HG03378 (cell line): ENCODE measurements around the gene DPP6.
"Not testable (repeated sequence)": the region's sequence is repeated elsewhere in the genome, so short reads cannot be mapped to it uniquely, and the experiment has no call there.

ENCODE experiments used
- ATAC-seq: cut with Tn5 transposase; IDR thresholded peaks from one replicate; pipeline ENCODE4 v1.9.1; 2021; ENCODE audit warnings: mild to moderate bottlenecking, moderate library complexity; ENCODE audit not compliant: unreplicated experiment

The DPP6 gene

DNA sequence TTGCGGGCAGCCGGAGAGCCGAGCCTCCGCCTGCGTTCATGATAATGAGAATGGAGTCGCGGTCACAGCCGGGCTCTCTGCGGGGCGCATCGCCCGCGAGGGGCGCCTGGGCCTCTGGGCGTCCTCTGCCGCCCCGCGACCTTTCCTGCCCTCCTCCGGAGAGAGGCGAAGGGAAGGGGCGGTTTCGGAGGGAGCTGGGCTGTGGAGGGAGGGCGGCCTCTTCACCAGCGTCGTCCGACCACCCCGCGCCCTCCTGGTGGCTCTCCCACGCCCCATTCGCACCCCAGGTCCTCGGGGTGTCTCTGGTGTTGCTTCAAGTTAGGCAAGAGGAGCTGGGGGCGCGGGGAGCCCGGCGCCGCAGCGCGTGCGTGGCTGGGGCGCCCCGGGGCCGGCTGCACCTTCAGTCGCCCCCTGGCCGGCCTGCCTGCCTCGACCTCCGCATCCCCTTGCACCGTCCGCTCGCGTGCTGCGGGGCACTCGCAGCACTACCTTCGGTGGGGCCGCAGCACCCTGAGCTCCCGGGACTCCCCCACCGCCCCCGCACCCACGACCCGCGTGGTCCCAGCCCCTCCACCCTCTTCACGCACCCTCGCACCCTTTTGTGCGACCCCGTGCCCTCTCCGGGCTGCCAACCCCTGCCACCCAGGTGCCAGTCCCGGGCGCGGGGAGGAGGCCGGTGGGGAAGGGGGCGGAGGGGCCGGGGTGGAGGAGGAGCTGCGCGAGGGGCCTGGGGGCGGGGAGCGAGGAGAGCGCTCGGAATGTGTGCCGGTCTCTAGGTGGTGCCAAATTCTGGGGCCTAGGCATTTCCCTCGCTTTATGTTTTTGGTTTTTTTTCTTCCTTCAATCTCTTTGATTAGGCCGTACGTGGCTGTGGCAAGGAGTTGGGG lies at the start of gene DPP6:
Gene DPP6, plus strand, starts transcription at position 756 of the 887 bp plus-strand sequence.
- not testable (repeated sequence) for ATAC-seq

DNA sequence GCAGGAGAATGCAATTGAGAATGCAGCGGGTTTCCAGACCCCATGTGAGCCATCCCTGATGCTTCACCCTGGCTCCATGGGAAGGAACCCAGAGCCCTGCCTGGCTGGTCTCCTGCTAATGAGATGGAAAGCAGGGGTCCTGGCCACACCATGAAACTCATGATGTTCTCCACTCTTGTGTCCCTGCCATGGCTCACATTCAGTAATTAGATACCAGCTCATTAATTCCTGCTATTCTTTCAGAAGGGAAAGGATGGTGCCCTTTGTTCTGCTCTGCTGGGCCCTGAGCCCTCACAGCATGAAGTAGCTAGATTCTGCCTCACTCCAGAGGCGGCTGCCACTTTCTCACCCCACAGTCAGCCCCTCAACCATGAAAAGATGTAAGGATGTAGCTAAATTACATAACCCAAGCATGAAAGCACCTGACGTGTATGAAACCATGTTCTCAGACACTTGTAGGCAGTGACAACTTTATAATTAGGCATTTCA lies 42.7 kb upstream of the DPP6 start:
- not testable (repeated sequence) for ATAC-seq

GRCh38 chr7:154010726-154011568 lies 41.3 kb upstream of the DPP6 start:
- ATAC-seq, result not testable (repeated sequence)

DNA sequence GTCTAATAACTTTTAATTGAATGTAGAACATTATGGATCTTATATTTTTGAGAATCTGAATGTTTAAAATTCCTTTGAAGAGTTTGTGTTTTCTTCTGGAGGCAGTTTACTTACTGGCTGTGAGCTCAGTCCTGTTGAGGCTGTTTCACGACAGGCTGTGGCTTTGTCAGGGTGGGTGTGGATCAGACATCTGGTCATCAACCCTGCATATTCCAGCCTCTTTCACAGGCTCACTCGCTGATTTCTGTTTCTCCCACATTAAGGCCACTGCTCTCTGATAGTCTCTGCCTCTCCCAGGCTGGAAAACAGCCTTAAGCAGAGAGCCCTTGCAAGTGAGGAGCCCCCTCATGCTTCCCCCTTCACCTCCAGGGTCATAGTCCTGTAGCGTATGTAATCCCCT lies 39.4 kb upstream of the DPP6 start:
- ATAC-seq, result not testable (repeated sequence)

GRCh38 chr7:154015636-154016035 lies 36.6 kb upstream of the DPP6 start:
- ATAC-seq, result not testable (repeated sequence)

GRCh38 chr7:154018354-154018753 lies 33.8 kb upstream of the DPP6 start:
- not testable (repeated sequence) for ATAC-seq

DNA sequence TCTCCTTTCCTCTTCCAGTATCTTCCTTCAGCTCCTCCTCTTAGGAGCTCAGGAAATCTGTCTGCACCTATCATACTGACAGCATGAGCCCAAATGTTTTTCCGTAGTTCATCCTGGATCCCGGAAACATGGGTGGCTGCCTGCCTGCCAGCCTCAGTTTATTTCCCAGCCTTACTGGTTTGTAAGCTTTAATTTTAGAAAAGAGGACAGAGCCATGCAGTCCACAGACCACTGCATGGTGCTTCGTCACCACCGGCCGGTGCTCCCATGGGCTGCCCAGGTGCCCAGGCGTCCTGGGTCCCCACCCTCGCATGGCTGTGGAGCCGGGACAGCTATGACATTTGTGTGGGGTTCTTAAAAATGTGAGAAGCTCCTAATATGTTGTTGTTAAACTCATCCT lies 24.4 kb upstream of the DPP6 start:
- ATAC-seq, result not testable (repeated sequence)

DNA sequence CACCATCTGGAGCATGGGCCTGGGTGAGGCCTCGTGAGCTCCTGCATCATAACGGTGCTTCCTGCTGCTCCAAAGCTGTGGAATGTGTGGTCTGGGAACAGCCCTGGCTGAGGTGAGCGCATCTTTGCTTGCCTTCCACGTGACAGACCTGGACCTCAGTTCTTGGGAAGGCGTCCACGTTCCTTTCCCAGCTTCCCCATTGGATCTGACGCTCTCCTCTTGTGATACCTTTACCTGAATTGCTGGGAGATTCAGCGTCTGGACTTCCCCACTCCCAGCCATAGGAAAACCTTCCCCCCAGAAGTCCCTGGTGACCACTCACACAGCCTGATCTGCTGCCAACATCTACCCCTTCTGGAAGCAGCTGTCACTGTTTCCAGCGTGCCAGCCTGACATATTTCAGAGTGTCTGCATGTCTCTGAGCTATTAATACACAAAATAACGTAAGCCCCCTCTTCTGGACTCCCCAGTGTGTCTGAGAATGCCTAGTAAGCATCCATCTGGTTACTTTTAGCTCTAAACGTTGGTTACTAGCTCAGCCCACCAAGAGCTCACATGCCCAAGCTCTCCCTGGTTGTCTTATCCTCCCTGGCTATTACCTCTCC lies 21.6 kb upstream of the DPP6 start:
- ATAC-seq, result not testable (repeated sequence)

DNA sequence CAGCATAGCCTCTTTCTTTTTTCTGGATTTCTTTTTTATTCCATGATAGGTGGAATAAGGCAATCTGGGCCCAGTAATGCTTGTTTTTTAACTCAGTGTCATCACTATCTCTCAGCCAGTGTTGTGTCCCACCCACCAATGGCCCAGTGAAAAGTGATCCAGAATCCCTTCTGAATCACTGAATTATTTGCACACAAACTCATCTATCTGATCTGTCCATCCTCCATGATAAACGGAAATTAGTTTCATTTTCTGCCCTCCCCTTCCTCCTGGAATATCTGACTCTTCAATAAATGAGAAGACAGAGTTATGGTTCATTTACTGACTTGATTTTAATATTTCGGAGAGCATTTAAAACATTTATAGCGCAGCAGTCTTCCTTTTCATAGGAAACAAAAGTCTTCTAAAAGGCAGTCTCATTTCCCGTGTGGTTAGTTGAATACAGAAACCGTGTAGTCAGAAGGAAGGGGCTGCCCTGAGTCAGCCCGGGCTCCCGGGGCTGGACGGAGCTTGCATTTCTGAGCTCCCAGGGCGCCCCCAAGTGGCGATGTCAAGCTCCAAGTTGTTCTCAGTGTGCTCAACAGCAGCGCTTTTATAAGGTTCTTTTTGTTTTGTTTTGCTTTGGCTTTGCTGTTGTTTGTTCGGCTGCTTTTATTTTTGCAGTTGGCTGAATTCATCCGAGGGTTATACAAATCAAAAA lies 12.6 kb upstream of the DPP6 start:
- ATAC-seq, result not testable (repeated sequence)

DNA sequence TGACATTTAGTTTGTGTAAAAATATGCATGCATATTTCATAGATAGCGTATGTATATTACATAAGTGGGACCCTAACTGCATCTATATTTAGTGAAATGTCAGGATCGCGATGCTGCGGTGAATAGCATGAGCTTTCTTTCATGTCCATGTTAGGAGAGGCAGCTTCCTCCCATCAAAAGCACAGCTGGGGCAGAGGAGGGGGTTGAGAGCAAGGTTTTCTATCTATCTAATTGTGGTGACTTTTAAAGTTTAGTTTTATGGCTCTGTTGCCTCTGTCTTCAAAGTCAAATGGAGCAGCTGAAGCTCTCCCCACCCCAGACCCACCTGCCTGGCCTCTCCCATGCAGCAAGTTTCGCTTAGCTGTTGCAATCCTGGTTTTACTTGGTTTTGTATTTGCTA lies 1.8 kb upstream of the DPP6 start:
- not testable (repeated sequence) for ATAC-seq

DNA sequence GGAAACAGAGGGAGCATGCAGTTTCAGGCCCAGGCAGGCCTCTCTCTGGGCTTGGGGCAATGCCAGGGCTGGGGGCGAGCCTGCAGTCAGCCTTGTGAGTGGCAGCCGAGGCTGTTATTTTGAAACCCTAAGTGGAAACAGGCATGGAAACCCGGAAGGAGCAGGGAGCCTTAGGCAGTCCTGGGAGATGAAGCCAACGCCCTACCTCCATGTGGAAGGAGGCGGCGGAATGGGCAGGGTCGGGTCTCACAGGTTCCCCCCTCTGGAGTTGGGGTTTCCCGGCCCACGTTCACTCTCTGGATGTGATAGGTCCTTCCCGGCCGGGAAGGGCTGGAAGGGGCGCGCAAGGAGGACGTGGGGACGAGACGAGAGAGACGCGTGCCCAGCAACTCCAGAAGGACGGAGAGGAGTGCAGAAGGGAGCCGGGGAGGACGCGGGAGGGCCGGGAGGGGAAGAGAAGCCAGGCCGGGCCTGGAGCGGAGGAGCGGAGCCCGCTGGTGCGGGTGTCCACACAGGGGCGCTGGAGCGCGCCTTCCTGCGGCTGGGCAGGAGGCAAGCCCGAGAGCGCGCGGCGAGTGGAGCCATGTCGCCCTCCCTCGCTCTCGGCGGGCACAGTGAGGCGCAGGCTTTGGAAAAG lies 1.1 kb upstream of the DPP6 start:
- ATAC-seq, result not testable (repeated sequence)

DNA sequence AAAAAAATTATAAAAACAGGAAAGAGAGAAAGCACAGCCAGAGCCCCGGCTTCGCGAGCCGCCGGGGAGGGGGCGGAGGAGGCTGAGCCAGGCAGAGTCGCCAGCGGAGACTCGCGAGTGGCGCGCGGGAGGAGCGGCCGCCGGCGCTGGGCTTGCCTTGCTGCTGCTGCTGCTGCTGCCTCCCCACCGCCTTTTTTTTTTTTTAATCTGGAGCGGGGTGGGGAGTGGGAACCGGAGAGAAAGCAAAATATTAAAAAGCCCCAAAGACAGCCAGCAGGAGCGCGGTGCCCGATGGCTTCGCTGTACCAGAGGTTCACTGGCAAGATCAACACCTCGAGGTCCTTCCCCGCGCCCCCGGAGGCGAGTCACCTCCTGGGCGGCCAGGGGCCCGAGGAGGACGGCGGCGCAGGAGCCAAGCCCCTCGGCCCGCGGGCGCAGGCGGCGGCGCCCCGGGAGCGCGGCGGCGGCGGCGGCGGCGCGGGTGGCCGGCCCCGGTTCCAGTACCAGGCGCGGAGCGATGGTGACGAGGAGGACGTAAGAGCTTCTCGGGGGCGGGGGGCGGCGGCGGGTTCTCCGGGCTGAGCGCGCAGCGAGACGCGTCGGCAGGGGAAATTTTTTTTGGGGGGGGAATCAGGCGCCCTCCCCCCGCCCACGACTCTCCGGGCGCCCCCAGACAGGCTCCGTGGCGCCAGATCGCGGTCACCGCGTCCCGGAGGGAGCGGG lies 493 bp downstream of the DPP6 start:
- not testable (repeated sequence) for ATAC-seq

DNA sequence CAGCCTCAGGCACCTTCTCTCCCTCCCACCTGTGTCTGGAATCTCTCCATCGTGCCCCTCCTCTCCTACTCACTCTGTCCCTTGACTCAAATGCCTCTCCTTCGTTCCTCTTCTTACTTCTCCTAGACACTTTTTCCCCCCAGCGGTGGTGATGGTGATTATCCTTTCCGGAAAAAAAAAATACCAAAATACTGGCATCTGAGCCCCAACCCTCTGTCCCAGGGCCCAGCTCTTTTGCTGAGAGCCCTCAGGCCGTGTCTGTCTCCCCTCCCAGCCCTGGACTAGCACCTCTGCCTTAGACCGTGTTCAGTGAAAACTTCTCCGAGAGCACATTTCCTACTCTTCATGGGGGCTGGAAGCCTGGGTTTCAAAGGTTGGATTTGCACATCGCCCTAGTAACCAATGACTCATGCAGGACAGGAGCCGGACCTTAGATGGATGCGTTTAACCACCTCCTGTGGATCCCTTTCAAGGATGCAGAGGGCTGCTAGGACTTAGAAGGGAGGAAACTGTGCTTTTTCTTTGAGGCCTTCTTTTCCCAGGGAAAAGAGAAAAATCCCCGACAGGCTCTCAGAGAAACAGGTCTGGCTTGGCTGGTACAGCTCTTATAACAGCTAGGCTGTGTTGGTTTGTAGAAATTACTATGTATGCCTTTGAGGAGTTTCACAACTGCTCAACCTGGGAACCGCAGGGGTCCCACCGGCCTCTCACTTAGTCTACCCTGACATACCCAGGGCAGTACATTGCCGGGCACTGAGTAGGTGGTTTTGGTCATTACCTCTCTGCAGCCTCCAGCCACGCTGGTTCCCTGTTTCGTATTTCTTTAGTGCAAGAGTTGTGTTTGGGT lies 1.5 kb downstream of the DPP6 start:
- not testable (repeated sequence) for ATAC-seq

GRCh38 chr7:154054664-154055063 lies 2.5 kb downstream of the DPP6 start:
- not testable (repeated sequence) for ATAC-seq

DNA sequence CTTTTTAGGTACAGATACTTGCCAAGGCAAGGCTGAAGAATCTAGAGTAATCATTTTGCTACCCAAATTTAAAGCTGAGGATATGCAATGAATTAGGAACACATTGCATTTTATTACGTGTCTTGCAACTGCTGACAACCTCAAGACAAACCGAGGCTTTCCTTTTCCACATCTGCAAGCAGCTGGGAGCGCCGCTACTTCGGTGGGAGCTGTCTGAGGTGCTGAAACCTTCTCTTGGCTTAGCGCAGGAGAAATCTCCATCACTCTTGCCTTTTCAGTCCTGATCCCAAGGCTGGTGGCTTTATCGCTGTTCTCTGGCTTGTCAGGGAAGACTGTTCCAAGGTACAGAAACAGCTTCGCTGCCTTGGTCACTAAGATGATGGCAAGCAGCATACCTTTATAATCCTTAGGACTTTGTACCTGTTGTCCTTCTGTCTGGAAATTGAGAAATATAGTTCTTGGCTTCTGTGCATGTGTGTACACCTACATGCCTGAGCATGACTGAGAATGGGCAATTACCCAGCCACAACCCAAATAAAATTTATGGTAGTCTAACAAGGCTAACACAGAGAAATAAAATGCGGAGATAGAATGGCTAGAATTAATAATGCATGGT lies 3.4 kb downstream of the DPP6 start:
- not testable (repeated sequence) for ATAC-seq

GRCh38 chr7:154058783-154059182 lies 6.6 kb downstream of the DPP6 start:
- ATAC-seq, result not testable (repeated sequence)

GRCh38 chr7:154060551-154060950 lies 8.4 kb downstream of the DPP6 start:
- ATAC-seq, result not testable (repeated sequence)

GRCh38 chr7:154071833-154072232 lies 19.6 kb downstream of the DPP6 start:
- not testable (repeated sequence) for ATAC-seq
